ENCODE results near the gene MEGF10.

Gene MEGF10

DNA sequence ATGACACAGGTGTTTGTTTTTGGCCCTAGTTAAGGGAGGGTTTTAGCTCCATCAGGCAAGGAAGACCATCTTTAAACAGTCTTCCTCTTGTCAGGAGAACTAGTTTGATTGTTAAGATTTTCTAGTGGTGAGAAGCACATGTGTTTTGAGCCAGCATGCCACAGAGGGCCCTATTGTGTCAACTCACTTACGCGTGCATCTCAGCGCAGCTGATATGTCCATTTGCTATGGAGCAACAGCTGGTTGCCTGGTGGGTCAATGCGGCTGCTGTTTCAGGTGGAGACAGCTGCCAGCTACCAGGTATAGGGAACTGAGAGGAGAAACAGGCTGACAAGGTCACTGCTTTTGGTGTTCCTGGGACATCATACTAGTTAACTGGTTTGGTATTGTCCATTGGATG lies 126.3 kb downstream of the MEGF10 start:
- no peak for FAIRE-seq

DNA sequence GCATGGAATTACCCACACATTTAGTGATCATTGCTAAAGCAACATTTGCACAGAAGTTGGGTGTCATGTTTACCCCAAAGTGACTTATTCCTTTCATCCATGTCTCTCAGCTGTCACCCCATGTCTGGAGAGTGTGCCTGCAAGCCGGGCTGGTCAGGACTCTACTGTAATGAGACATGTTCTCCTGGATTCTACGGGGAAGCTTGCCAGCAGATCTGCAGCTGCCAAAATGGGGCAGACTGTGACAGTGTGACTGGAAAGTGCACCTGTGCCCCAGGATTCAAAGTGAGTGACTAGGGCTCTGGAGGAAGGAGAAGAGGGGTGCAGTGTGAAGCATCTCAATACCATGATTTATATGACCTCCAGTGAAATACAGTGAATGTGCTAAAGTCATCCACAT lies 126.9 kb downstream of the MEGF10 start:
- no peak for FAIRE-seq

DNA sequence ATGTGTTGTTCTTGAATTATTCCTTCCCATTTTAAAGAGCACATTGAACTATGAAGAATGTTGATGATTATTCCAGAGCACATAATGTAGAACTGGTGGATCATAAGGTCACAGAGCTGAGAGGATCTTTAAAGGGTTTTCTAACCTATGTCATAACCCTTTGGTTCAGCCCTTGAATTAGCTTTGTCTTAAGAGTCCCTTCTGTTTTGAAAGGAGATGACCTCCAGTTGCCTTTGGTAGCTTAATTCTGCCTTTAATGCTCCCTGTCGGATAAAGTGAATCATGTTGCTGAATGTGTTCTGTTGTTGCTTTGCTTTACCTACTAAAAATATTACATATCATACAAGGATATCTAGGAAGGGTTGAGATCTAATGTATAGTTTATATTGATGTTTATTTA lies 127.8 kb downstream of the MEGF10 start:
- no peak for FAIRE-seq

DNA sequence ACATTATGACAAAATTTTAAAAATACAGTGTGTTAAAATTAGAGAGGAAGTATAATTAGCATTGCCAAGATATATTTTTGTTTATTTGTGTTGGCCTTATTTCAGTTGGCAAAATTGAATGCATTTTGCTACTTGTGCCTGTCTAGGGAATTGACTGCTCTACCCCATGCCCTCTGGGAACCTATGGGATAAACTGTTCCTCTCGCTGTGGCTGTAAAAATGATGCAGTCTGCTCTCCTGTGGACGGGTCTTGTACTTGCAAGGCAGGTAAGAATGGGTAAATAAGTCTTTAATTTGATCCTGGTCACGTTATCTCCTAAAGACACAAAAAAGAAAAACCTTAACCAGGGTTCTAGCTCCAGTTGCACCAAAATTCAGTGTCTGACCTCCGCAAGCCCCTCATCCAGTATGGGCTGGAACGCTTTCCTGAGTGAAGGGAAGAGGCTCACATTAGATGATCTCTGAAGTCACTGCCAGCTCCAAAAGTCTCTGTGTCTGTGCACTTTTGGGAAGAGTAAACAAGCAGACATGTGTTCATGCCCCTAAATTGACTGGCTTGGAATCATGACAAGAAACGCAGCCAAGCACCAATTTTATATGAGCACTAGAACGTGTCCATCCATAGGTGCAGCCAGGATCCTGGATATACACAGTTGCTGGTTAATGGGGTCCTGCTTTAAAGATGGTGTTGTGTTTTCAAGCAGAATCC lies 128.5 kb downstream of the MEGF10 start:
- no peak for FAIRE-seq

DNA sequence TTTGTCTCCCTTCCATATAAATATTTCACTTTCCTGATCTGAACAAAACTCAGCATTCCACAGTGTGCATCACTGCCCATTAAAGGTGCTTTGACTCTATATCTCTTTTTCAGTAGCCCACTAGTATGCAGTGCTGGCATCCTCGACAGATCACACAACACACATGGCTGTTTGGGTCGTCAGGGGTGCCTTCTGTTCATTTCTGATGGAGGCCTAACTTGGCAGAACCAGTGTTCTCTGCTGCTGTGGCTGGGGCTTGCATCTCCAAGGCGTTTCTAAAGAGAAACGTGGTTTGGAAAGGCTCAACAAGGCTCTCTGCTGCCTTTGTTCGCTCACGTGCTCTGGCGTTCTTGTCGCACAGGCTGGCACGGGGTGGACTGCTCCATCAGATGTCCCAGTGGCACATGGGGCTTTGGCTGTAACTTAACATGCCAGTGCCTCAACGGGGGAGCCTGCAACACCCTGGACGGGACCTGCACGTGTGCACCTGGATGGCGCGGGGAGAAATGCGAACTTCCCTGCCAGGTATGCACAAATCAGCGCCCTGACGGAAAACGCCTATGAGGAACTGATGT lies 129.2 kb downstream of the MEGF10 start:
- no peak for FAIRE-seq

DNA sequence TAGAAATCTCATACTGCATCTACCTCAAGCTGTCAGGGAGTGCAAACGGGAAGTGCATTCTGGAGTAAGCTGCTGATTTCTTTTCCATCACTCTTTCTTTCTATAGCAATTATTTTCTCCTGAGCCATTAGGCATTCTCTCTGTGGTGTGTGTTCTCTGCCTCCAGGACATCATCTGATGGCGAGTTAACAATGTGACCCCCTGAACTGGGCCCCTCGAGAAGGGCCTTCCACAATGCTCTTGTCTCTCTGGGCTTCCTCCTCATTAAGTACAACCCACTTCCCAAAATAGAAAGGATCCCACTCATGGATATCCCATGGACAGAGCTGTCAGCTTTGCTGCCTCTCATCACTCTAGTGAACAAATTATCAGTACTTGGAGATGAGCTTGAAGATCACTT lies 130.2 kb downstream of the MEGF10 start:
- FAIRE-seq = no peak

DNA sequence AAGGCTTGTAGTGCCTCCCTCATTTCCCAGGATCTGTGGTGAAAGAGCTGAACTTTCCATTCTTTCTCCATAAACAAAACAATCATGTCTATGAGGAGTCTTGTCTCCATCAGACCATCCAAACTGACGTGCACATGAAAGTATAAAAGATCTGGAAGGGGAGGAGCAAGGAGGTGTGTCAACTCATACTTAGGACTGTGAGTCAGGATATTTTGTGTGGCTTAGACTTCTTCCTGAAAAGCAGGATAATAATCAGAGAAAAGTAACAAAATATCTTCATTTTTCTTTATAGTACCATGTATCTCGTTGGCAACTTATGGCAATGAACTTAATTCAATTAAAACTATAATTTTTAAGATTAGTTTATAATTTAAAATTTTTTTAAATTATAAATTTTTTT lies 130.9 kb downstream of the MEGF10 start:
- FAIRE-seq = no peak

DNA sequence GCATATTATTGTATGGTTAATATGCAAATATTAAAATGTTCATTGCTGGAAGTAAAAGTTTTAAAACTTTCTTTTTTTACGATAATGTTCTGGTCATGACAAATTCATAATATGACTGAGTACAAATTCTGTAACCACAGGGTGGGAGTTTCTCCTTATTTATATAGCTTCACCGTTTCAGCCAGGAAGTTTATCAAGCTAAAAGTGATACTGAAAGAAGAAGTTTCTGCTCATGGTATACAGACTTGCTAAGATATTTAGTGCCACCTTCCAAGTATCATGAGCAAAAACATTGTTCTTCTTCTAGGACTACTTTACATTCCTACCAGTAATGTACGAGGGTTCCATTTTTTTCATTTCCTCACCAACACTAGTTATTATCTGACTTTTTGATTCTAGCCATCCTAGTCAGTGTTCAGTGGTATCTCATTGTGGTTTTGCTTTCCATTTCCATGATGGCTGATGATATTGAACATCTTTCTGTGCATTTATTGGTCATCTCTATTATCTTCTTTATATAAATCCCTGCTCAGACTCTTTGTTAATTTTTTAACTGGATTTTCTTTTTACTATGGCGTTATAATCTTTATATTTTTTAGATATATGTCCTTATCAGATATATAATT lies 132.7 kb downstream of the MEGF10 start:
- FAIRE-seq = no peak

DNA sequence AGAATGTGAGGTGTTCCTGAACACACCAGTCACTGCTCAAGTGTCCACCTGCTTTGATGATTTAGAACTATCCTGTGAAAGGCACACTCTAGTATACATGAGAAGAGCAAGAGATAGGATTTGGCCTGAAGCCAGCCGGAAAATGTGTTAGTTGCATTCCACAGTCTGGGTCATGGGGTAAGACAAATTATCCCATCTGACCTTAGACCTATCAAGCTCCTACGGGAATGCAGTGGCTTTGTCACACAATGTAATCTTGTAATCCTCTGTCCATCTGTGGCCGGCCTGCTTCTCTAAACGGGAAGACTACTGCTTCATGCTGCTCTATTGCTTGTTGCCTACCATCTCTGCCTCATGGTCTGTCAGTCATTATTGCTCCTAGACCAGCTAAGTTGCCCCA lies 134.4 kb downstream of the MEGF10 start:
- no peak for FAIRE-seq

DNA sequence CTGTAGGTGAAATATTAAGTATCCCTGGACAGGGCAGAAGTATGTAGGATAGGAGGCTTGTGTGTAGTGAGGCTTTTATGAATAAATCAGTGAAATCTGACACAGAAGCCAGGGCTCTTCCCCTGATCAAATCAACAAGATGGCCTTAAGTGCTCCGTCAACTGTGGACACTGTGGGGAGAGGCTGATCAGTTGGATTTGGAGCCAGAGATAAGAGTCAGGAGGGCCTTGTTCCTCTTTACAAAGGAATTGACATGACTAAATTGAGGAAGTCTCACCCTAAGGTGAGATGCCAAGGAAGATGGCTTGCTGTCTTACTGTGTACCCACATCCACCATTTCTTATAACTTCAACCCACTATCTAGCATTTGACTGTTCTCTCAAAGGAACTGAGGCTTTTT lies 135.3 kb downstream of the MEGF10 start:
- FAIRE-seq = no peak

DNA sequence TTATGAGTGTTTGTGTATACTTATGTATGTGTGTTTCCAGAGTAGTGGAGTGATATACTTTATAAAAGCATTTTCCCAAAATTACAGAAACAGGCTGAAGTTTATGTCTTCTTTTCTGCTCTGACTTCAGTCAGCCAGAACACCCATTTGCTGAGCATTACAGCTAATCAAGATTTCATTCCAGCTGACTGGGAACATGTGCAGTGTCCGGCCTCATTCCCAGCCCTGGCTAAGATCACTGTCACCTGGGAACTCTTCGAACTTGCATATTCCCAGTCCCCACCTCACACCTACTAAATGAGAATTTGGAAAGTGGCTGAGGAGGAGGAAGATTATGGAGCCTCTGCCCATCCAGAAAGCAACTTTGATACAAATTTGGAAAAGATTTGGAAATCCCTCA lies 136.1 kb downstream of the MEGF10 start:
- FAIRE-seq = no peak

DNA sequence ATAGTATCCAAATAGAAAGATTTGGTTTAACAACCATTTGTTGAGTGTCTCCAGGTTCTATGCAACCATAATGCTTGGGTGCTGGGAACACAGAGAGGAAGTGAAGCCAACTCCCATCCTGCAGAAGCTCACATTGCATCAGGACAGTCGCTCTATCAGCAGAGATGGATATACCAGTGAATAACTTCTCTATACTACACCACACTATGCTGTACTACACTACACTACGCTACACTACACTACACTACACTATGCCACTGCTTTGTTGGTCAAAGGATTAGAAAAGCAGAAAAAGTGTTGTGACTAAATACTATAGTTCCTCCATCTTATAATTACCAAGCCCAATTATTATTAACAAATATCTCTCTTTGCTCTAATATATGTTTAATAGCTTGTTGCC lies 137.7 kb downstream of the MEGF10 start:
- FAIRE-seq = no peak

DNA sequence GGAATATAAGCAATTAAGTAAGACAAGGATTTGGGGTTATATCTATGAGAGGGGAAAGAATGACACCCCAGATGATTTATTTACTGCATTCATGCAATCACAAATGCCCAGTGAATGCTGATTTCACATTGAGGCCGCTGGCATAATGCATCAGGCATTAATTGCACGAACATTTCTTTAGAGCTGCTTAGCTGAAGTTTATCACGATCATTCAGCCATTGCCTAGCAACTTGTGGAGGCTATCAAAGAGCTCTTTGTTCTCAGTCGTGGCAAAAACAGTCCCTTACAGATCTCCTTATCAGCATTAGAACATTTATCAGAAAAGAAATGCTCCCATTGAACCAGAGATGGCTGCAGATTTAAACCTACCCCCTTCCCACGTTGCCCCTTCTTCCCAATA lies 138.2 kb downstream of the MEGF10 start:
- FAIRE-seq = no peak

DNA sequence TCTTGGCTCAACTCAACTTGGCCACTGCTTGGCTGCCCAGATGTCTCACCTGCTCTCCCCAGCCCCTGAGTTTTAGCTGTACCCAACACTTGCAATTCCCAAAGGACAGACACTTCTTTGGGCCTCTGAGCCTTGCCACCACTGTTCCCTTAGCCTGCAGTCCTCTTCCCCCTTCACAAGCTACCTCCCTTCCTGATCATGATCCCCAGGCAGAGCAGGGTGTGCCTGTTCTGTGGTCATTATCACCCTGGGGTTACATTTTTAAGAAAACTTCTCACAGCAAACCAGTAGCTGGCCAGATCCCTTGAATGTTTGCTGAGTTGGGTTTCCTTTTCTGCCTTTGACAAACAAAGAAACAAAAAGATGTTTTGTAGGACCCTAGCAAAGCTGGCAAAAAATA lies 139.3 kb downstream of the MEGF10 start:
- no peak for FAIRE-seq

DNA sequence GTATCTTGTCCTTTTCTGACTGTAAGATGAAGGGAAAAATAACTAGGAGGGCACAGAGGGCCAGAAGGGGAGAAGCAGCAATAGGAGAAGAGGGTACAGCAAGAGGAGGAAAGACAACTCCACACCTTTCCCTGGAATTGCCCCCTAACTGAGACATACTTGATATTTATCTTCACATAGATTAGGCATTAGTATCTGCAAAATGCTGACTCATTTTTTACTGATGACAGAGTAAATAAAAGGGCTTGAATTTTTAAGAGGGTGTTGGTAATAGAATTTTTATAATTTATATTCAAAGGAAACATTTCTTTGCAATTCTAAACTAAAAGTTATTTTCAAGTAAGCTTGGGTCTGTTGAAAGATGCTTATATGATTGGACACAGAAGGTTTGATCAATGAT lies 140.0 kb downstream of the MEGF10 start:
- FAIRE-seq = no peak

DNA sequence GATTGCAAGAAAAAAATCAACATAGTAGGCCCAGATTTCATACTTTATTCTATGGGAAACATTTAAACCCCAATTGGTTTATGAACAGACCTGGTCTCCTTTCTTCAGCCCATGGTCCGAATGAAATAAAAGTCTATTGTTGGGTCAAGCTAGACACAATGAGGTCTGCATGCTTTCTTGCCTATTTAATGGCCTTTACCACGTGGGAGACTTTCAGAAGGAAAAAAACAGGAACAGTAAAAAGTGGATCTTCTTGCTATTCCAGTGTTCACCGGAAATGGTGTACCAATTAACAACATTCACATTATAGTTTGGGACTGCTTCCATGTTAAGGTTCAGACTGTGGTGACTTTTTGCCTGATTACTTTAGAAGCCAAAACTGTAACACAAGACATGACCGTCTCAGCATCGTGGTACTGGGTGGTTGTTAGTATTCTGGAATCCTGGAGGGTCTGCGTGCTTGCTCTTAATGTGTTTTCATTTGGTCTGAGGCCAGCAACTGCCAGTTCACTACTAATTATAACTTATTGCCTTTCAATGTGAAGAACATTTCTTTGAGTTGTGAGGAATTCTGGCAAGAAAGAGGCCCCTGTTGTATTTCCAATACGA lies 141.5 kb downstream of the MEGF10 start:
- FAIRE-seq = no peak

DNA sequence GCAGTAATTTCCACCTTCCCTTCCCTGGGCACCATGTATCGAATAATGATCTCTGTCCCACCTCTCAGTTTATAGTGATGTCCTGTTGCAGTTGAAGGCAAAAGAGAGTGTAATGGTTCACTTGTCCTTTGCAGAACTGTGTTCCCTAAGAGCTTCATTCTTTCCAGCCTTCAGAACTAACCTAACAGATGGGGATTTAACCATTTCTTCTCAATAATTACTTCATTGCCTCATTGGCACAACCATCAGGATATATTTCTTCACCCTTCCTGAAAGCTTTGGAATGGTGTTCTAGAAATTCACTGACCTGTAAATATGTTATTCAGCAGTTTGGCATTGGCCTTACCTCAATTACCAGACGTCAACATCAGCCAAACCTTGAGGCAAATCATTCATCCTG lies 142.9 kb downstream of the MEGF10 start:
- FAIRE-seq = no peak

DNA sequence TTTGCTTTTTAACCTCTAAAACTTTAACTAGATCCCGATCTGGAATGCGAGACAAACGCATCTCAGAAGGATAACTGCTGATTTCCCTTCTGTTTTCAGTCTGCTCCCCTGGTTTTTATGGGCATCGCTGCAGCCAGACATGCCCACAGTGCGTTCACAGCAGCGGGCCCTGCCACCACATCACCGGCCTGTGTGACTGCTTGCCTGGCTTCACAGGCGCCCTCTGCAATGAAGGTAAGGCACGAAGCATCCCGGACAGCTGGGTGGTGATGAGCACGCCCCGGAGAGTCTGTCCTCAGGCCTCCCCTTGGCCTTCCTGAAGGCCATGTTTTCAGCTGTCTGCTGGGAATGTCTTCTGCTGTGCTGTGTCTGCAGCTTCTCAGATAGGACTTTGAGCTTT lies 144.0 kb downstream of the MEGF10 start:
- FAIRE-seq = no peak

DNA sequence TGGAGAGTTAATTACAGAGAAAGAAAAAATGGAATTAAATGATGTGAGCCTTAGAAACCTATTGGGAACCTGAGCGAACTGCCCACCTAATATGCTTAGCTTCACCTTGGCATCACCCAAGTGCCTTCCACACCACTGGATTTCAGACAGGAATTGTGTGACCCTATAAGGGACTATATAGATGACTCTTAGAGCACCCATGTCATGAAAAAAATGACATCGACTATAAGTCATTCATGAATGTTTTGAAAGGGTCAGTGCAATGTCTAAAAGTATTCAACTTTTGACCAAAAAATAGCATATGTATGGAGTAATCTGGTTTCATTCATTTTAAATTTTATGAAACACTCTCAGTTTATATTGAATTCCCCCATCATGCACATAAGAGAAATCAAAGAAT lies 145.2 kb downstream of the MEGF10 start:
- FAIRE-seq = no peak

DNA sequence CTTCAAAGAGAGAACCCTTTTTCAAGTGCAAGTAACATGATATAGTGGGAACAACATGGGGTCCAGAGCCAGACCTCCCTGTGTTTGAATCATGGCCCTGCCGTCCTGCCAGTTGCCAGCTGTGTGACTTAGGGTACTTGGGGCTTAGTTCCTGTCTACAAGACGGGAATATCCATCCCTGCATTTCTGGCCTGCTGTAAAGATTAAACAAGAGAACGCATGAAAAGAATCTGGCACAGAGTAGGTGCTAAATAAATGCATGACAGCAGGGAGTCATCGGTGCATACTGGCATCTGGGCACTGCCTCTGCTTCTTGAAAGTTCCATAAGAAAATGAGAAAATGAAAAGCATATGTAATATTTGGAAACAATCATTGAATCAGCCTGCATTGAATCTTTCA lies 149.0 kb downstream of the MEGF10 start:
- no peak for FAIRE-seq

DNA sequence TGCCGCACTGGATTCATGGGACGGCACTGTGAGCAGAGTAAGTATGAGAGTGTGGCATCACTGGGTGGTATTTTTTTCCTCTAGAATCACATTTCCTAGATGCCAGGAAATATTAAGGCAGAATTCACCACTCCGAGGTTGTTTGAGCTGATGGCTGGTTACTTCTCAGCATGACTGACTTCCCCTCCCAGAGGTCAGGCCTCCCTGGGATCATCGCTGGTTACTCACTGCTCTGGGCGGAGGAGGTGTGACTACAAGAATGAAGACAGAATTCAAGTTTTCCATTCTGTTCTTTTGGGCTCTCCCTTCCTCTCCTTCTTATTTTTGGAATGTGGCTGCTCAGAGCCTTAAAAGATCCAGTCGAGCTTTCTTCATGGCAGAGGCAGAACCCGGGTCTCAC lies 150.2 kb downstream of the MEGF10 start:
- no peak for FAIRE-seq

DNA sequence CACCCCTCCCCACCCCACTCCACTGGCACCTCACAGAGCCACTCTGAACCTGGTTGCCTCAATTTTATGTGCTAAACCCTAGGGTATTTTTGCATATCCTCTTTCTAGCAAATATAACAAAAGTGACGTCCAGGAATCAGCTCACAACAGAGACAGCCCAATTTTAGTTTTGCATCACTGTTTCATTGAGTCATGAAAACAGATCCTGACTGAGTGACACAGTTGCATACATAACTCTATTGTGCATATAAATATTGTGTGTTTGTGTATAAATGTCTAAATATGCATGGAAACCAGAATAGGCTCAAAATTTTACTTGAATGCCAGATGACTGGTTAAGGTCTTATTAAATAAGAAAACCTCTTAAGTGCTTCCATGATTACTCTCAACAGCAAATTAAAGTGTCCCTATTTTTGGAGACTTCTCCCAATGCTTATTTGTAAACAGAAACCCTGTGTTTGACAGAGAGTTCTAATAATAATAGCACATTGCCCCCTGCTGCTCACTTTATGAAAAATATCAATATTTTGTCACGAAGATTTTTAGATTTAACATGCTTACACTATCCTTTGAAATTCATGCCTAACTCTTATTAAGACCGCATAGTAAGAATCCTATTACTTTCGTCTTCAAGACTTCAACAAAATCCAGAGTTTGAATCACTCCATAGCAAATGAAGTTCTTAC lies 151.3 kb downstream of the MEGF10 start:
- no peak for FAIRE-seq

DNA sequence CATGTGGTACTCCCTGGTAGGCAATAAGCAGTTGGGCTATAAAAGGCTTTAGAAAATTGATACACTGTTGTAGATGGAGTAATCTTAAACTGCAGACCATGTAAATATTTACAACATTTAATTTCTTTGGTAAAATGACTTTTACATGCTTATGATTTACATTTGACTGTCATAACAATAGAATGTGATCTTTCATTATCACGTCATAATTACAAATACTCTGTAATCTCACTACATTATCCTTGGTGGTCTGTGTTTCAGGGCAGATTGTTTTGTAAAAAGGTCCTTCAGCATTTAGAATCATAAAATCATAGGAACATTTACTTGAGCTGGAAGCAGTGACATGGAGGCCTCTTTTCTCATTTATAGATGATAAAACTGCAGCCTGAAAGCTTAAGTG lies 153.6 kb downstream of the MEGF10 start:
- FAIRE-seq = no peak

DNA sequence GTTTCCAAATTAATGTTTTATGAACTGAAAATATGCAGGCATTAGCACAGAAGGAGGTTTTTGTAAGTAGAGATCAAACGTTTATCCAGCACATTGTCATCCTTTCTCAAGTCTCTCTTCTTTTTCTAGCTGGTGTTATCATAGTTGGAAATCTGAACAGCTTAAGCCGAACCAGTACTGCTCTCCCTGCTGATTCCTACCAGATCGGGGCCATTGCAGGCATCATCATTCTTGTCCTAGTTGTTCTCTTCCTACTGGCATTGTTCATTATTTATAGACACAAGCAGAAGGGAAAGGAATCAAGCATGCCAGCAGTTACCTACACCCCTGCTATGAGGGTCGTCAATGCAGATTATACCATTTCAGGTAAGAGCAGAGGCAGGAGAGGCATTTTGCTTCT lies 154.7 kb downstream of the MEGF10 start:
- no peak for FAIRE-seq
